ENCODE results near the gene VCL.

- TF ChIP-seq CTCF (conservative IDR thresholded peaks at IDR 0.05 in 1 of 2, IDR thresholded peaks at IDR 0.05 in 1 of 2; ENCODE audit: low read depth in 1 of 2, low read length in 2 of 2) (no peak), EZH2 (IDR thresholded peaks at IDR 0.05; ENCODE audit: low read length, missing control alignments) (no peak)
Observed at GRCh38 chr10:73962386-73962785, 35.5 kb upstream of the VCL start.
